ENCODE results near the gene SEMA3F. TPM values are rescaled to one million over a fixed set of nuclear protein-coding genes. Genes with fewer than 3 reads are reported as not detected.

Gene SEMA3F
- total and polyA plus RNA-seq, 10 of the 15 experiments (the other 5 are each of a cell fraction or from before 2014, with no cell fraction given): 0.08 to 0.28 (median 0.12) TPM; not detected in 6

GRCh38 chr3:50183755-50184154, 28.6 kb downstream of the SEMA3F start:
- SMC1A ChIA-PET (ENCODE audit: uncharacterized antibody, unreplicated experiment): no interaction called here
- Histone ChIP-seq H3K9ac (ENCODE audit: control insufficient read depth, insufficient read depth, low read length) (no peak overlapping the region), H3K9me3 (replicated peaks; ENCODE audit: control insufficient read depth, insufficient read depth, low read length) (no peaks in the 10 kb centered on the region), H3K4me1 (ENCODE audit: control insufficient read depth, insufficient read depth, low read length) (no peaks in the 10 kb centered on the region), H3K27me3 (replicated peaks in 1 of 2; ENCODE audit: control insufficient read depth in 2 of 2, insufficient read depth in 2 of 2, low read length in 1 of 2) (no peaks in the 10 kb centered on the region), H2AFZ (ENCODE audit: control insufficient read depth, low read depth, low read length) (no peak overlapping the region), H4K20me1 (ENCODE audit: control insufficient read depth, insufficient read depth) (no peaks in the 10 kb centered on the region), H3K27ac (ENCODE audit: control insufficient read depth, insufficient read depth) (no peak overlapping the region), H3K4me3 (no peak overlapping the region), H3K4me2 (ENCODE audit: control insufficient read depth, insufficient read depth) (no peak overlapping the region), H3K36me3 (ENCODE audit: control insufficient read depth in 2 of 2, insufficient read depth in 2 of 2, low read length in 1 of 2) (no peaks in the 10 kb centered on the region), H3K79me2 (ENCODE audit: control insufficient read depth, insufficient read depth, low read length) (no peaks in the 10 kb centered on the region)
- in situ Hi-C loops (cut with MboI): no loop called here
- ATAC-seq: no peak
- RAD21 ChIA-PET (ENCODE audit: unreplicated experiment): no interaction called here
- intact Hi-C loops (cut with micrococcal nuclease; ENCODE audit: unreplicated experiment): no loop called here
- no peak for TF ChIP-seq RELA (IDR thresholded peaks at IDR 0.05; ENCODE audit: borderline replicate concordance, partially characterized antibody)
- TF ChIP-seq ZNF207 (IDR thresholded peaks at IDR 0.05; ENCODE audit: borderline replicate concordance): no peak
- TF ChIP-seq BCLAF1 (IDR thresholded peaks at IDR 0.05): no peak
- no peak for TF ChIP-seq TCF12 (IDR thresholded peaks at IDR 0.05; ENCODE audit: low read depth, low read length)
- TF ChIP-seq CUX1 (IDR thresholded peaks at IDR 0.05; ENCODE audit: insufficient replicate concordance, low read depth, low read length): no peak
- no peak for TF ChIP-seq SIX5 (IDR thresholded peaks at IDR 0.05; ENCODE audit: low read depth, low read length, severe bottlenecking)
- POLR2A ChIA-PET: no interaction called here
- WGBS (ENCODE audit: insufficient coverage, insufficient replicate concordance, low lambda C conversion rate, missing lambda C conversion rate): 18% methylated on average over 6 of the region's 6 CpGs
- no peak for FAIRE-seq
- DNase-seq (ENCODE audit: low read depth, low spot score): no peak
- CTCF ChIA-PET: no interaction called here
- no TSS peak for BruUV-seq (replicated peaks)
